Eye (tissue), 1 donor: ENCODE data around the gene XRCC4.
A peak's percentile ranks its signal among the peaks of the same experiment; 100 is the strongest.
"Not testable (repeated sequence)": the region's sequence is repeated elsewhere in the genome, so short reads cannot be mapped to it uniquely, and the experiment has no call there.

ENCODE experiments used
- DNase-seq: peaks from one replicate; pipeline ENCODE4 v3.0.0-alpha.2; 2015

Gene XRCC4

GRCh38 chr5:83355482-83356014, 278.2 kb downstream of the XRCC4 start:
- DNase-seq, result not testable (repeated sequence)

- no peak for DNase-seq
These were observed 280.4 kb downstream of the XRCC4 start for GRCh38 chr5:83357621-83358231.

GRCh38 chr5:83360573-83360972, 283.2 kb downstream of the XRCC4 start:
- DNase-seq, result no peak

- DNase-seq, result no peak
These were observed 285.2 kb downstream of the XRCC4 start for GRCh38 chr5:83362526-83362925.

GRCh38 chr5:83363111-83363885, 286.0 kb downstream of the XRCC4 start:
- no peak for DNase-seq

GRCh38 chr5:83363886-83364275, 286.5 kb downstream of the XRCC4 start:
- DNase-seq, result no peak

GRCh38 chr5:83364312-83365299, 287.3 kb downstream of the XRCC4 start:
- no peak for DNase-seq

GRCh38 chr5:83368319-83368718, 291.0 kb downstream of the XRCC4 start:
- no peak for DNase-seq

GRCh38 chr5:83368835-83369234, 291.5 kb downstream of the XRCC4 start:
- DNase-seq, result no peak

- DNase-seq, result no peak
These were observed 293.6 kb downstream of the XRCC4 start for GRCh38 chr5:83370957-83371356.

GRCh38 chr5:83371726-83372125, 294.4 kb downstream of the XRCC4 start:
- no peak for DNase-seq

GRCh38 chr5:83374547-83374946, 297.2 kb downstream of the XRCC4 start:
- no peak for DNase-seq

GRCh38 chr5:83375049-83375745, 297.9 kb downstream of the XRCC4 start:
- DNase-seq, result no peak

GRCh38 chr5:83376461-83376860, 299.1 kb downstream of the XRCC4 start:
- no peak for DNase-seq

GRCh38 chr5:83377131-83377865, 300.0 kb downstream of the XRCC4 start:
- no peak for DNase-seq

- DNase-seq, result no peak
These were observed 301.4 kb downstream of the XRCC4 start for GRCh38 chr5:83378624-83379289.

GRCh38 chr5:83385812-83386211, 308.5 kb downstream of the XRCC4 start:
- DNase-seq, result no peak

GRCh38 chr5:83387041-83387440, 309.7 kb downstream of the XRCC4 start:
- no peak for DNase-seq

GRCh38 chr5:83388608-83389007, 311.3 kb downstream of the XRCC4 start:
- no peak for DNase-seq

- DNase-seq, result peak; percentile 61
These were observed 315.6 kb downstream of the XRCC4 start for GRCh38 chr5:83392766-83393503.
